NCI-H1092 treated with DMSO at 0.1 percent for 48 hours (cell line): ENCODE measurements around the gene CHN1.

Experiments used
- DNase-seq: peaks from one replicate; lab custom pipeline; 2025; lab: John Stamatoyannopoulos, UW

Gene CHN1

GRCh38 chr2:174827371-174828369 is 177.5 kb downstream of the CHN1 start:
- no peak for DNase-seq

GRCh38 chr2:174826051-174826450 is 179.1 kb downstream of the CHN1 start:
- no peak for DNase-seq

GRCh38 chr2:174824068-174824467 is 181.1 kb downstream of the CHN1 start:
- no peak for DNase-seq

- DNase-seq = no peak
Observed at GRCh38 chr2:174821628-174822027, 183.6 kb downstream of the CHN1 start.

- no peak for DNase-seq
Observed at GRCh38 chr2:174820361-174820760, 184.8 kb downstream of the CHN1 start.

GRCh38 chr2:174815526-174815925 is 189.7 kb downstream of the CHN1 start:
- no peak for DNase-seq

GRCh38 chr2:174812037-174812436 is 193.1 kb downstream of the CHN1 start:
- DNase-seq = no peak

- no peak for DNase-seq
Observed at GRCh38 chr2:174807931-174808330, 197.2 kb downstream of the CHN1 start.

GRCh38 chr2:174805803-174806202 is 199.4 kb downstream of the CHN1 start:
- DNase-seq = no peak

GRCh38 chr2:174802459-174802858 is 202.7 kb downstream of the CHN1 start:
- DNase-seq = no peak

GRCh38 chr2:174800436-174801205 is 204.6 kb downstream of the CHN1 start:
- DNase-seq = no peak

GRCh38 chr2:174798801-174799200 is 206.4 kb downstream of the CHN1 start:
- DNase-seq = no peak

GRCh38 chr2:174797781-174798276 is 207.4 kb downstream of the CHN1 start:
- DNase-seq = no peak

- no peak for DNase-seq
Observed at GRCh38 chr2:174796319-174796771, 208.8 kb downstream of the CHN1 start.

GRCh38 chr2:174794851-174795374 is 210.3 kb downstream of the CHN1 start:
- no peak for DNase-seq

GRCh38 chr2:174792309-174793025 is 212.7 kb downstream of the CHN1 start:
- DNase-seq = no peak

GRCh38 chr2:174791746-174792280 is 213.4 kb downstream of the CHN1 start:
- no peak for DNase-seq

GRCh38 chr2:174791020-174791419 is 214.2 kb downstream of the CHN1 start:
- DNase-seq = no peak

GRCh38 chr2:174789001-174789400 is 216.2 kb downstream of the CHN1 start:
- no peak for DNase-seq

- no peak for DNase-seq
Observed at GRCh38 chr2:174788291-174788929, 216.8 kb downstream of the CHN1 start.
